H9 (cell line): ENCODE results near the gene VPS51. TPM values are rescaled to one million over a fixed set of nuclear protein-coding genes. Genes with fewer than 3 reads are reported as not detected.

ENCODE experiments used
- DNase-seq: peaks from one replicate; pipeline ENCODE4 v3.0.0-alpha.2; 2017
- H2AFZ ChIP-seq: one replicate; pipeline ENCODE4 v1.6.1; 2013; ENCODE audit warnings: mild to moderate bottlenecking, low read length, control low read depth, moderate library complexity
- H2AK5ac ChIP-seq: 2 replicates; pipeline ENCODE4 v1.6.1; 2013; ENCODE audit warnings: low read length, control low read depth, mixed read lengths; ENCODE audit not compliant: insufficient read length
- H2BK120ac ChIP-seq: one replicate; pipeline ENCODE4 v1.6.1; 2013; ENCODE audit warnings: low read depth, mild to moderate bottlenecking, low read length, control low read depth, inconsistent platforms; ENCODE audit not compliant: poor library complexity, severe bottlenecking
- H2BK12ac ChIP-seq: 2 replicates; pipeline ENCODE4 v1.6.1; 2013; ENCODE audit warnings: low read length, control low read depth, mixed read lengths, low read depth; ENCODE audit not compliant: insufficient read length
- H2BK15ac ChIP-seq: 2 replicates; pipeline ENCODE4 v1.6.1; 2013; ENCODE audit warnings: low read depth, low read length, control low read depth
- H2BK20ac ChIP-seq: one replicate; pipeline ENCODE4 v1.6.1; 2013; ENCODE audit warnings: low read depth, mild to moderate bottlenecking, low read length, control low read depth, inconsistent platforms; ENCODE audit not compliant: poor library complexity, severe bottlenecking
- H2BK5ac ChIP-seq: 2 replicates; pipeline ENCODE4 v1.6.1; 2013; ENCODE audit warnings: low read length, control low read depth, mixed read lengths; ENCODE audit not compliant: insufficient read length
- H3K14ac ChIP-seq: 2 replicates; pipeline ENCODE4 v1.6.1; 2013; ENCODE audit warnings: low read length, control low read depth; ENCODE audit not compliant: insufficient read depth
- H3K18ac ChIP-seq: 2 replicates; pipeline ENCODE4 v1.6.1; 2013; ENCODE audit warnings: low read depth, mild to moderate bottlenecking, mixed read lengths, low read length, control low read depth; ENCODE audit not compliant: insufficient read length
- H3K23ac ChIP-seq: 2 replicates; pipeline ENCODE4 v1.6.1; 2013; ENCODE audit warnings: low read length, control low read depth, mixed read lengths, low read depth; ENCODE audit not compliant: insufficient read length
- H3K23me2 ChIP-seq: 2 replicates; pipeline ENCODE4 v1.6.1; 2013; ENCODE audit warnings: low read depth, mild to moderate bottlenecking, mixed read lengths, low read length, control low read depth; ENCODE audit not compliant: insufficient read length, poor library complexity, severe bottlenecking
- H3K27ac ChIP-seq: 2 replicates; pipeline ENCODE4 v1.5.1; 2013; ENCODE audit warnings: low read length, control low read depth, mixed read lengths, low read depth; ENCODE audit not compliant: insufficient read length
- H3K27me3 ChIP-seq: 2 replicates; pipeline ENCODE4 v1.6.1; 2013; ENCODE audit warnings: low read length, control low read depth, inconsistent platforms; ENCODE audit not compliant: insufficient read depth
- H3K4ac ChIP-seq: 2 replicates; pipeline ENCODE4 v1.6.1; 2013; ENCODE audit warnings: low read depth, mild to moderate bottlenecking, control low read depth, inconsistent platforms, low read length, moderate library complexity
- H3K4me1 ChIP-seq: 2 replicates; pipeline ENCODE4 v1.6.1; 2013; ENCODE audit warnings: low read length, control low read depth, inconsistent platforms; ENCODE audit not compliant: insufficient read depth
- H3K4me2 ChIP-seq: 2 replicates; pipeline ENCODE4 v1.6.1; 2013; ENCODE audit warnings: low read length, control low read depth, mixed read lengths; ENCODE audit not compliant: insufficient read length, insufficient read depth
- H3K56ac ChIP-seq: 2 replicates; pipeline ENCODE4 v1.6.1; 2013; ENCODE audit warnings: low read depth, mild to moderate bottlenecking, mixed read lengths, low read length, control low read depth; ENCODE audit not compliant: insufficient read length
- H3K79me1 ChIP-seq: 2 replicates; pipeline ENCODE4 v1.6.1; 2013; ENCODE audit warnings: low read depth, mild to moderate bottlenecking, moderate library complexity, low read length, control low read depth, inconsistent platforms; ENCODE audit not compliant: insufficient read depth, poor library complexity, severe bottlenecking
- H3K79me2 ChIP-seq: 2 replicates; pipeline ENCODE4 v1.6.1; 2013; ENCODE audit warnings: low read length, control low read depth, inconsistent platforms; ENCODE audit not compliant: insufficient read depth
- H3K9ac ChIP-seq: 2 replicates; pipeline ENCODE4 v1.6.1; 2013; ENCODE audit warnings: low read length, control low read depth, mixed read lengths; ENCODE audit not compliant: insufficient read length; ENCODE audit errors: extremely low read depth
- H3K9me3 ChIP-seq: one replicate; pipeline ENCODE4 v1.6.1; 2013; ENCODE audit warnings: low read depth, low read length, inconsistent platforms; ENCODE audit not compliant: control insufficient read depth
- H3T11ph ChIP-seq: one replicate; pipeline ENCODE4 v1.6.1; 2013; ENCODE audit warnings: mild to moderate bottlenecking, low read length, control low read depth, inconsistent platforms
- H4K20me1 ChIP-seq: one replicate; pipeline ENCODE4 v1.6.1; 2013; ENCODE audit not compliant: control insufficient read depth, insufficient read length, insufficient read depth
- H4K5ac ChIP-seq: 2 replicates; pipeline ENCODE4 v1.6.1; 2013; ENCODE audit warnings: low read depth, mild to moderate bottlenecking, mixed read lengths, low read length, control low read depth; ENCODE audit not compliant: insufficient read length
- H4K8ac ChIP-seq: replicated peaks from 2 replicates; pipeline ENCODE4 v1.6.1; 2013; ENCODE audit warnings: low read length, control low read depth, mixed read lengths, low read depth; ENCODE audit not compliant: insufficient read length
- H4K91ac ChIP-seq: 2 replicates; pipeline ENCODE4 v1.6.1; 2013; ENCODE audit warnings: low read depth, mild to moderate bottlenecking, moderate library complexity, mixed read lengths, low read length, control low read depth; ENCODE audit not compliant: insufficient read length
- H3K27ac Mint-ChIP-seq, 3 experiments: 2 replicates in 2 of 3; 3 replicates in 1 of 3; pipeline ENCODE4 v1.8.0; 2020 to 2021; ENCODE audit warnings: mixed read lengths in 3 of 3, mild to moderate bottlenecking in 1 of 3, moderate library complexity in 1 of 3
- H3K27me3 Mint-ChIP-seq: 2 replicates; pipeline ENCODE4 v1.8.0; 2021; ENCODE audit warnings: low read depth, mild to moderate bottlenecking, moderate library complexity, mixed read lengths
- H3K36me3 Mint-ChIP-seq, 3 experiments: 2 replicates in 2 of 3; 3 replicates in 1 of 3; pipeline ENCODE4 v1.8.0; 2020 to 2021; ENCODE audit warnings: low read depth in 3 of 3, mixed read lengths in 3 of 3; ENCODE audit not compliant: insufficient read depth in 1 of 3
- H3K4me1 Mint-ChIP-seq, 2 experiments: 2 replicates each; pipeline ENCODE4 v1.8.0; 2020; ENCODE audit warnings: mixed read lengths in 2 of 2
- H3K4me3 Mint-ChIP-seq, 2 experiments: 2 replicates in 1 of 2; 3 replicates in 1 of 2; pipeline ENCODE4 v1.8.0; 2020 to 2021; ENCODE audit warnings: mild to moderate bottlenecking in 2 of 2, mixed read lengths in 2 of 2, moderate library complexity in 1 of 2
- H3K9me3 Mint-ChIP-seq, 2 experiments: 2 replicates in 1 of 2; 3 replicates in 1 of 2; pipeline ENCODE4 v1.8.0; 2020; ENCODE audit warnings: mild to moderate bottlenecking in 2 of 2, mixed read lengths in 2 of 2, moderate library complexity in 1 of 2
- WGBS: extraction: QIAGEN DNeasy Blood & Tissue Kit; methylation state at CpG from one replicate; pipeline ENCODE4 v1.1.7; 2013; ENCODE audit warnings: missing lambda C conversion rate, low lambda C conversion rate, mixed read lengths; ENCODE audit not compliant: insufficient read length; ENCODE audit errors: extremely low coverage; 5-methylcytosine and 5-hydroxymethylcytosine counted together
- total RNA-seq: library from RNA; stranded (reverse); gene quantifications from 2 replicates; pipeline ENCODE4 v1.2.1, GENCODE V29; 2021
- TF ChIP-seq, protein P1 (sequence below): fragments of 200-600 bp; sonication (generic); conservative IDR thresholded peaks from 3 replicates; pipeline ENCODE4 v1.8.0; 2021; ENCODE audit warnings: antibody characterized with exemption, mild to moderate bottlenecking

Gene VPS51
- total RNA-seq, 1 experiment from 2014 or later, result 94.7 TPM

DNA sequence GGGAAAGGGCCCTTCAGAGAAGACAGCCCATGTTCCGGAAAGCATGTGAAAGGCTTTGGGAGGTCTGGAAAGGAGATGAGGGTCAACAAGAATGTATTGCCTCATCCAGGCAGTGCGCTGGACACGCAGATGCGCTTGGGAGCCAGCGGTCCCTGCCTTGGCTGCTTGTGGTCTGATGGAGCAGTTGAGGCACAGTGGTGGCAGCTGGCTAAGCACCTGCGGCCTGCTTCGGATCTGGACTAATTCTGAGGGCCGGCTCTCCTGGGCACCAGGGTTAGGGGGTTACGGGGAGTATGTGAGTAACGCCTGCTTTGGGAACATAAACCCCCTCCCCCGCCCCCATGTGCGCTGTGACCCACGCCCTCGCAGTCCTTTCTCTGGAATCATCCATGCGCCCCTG, 11.1 kb downstream of the VPS51 start:
- Histone ChIP-seq H4K8ac (no peak overlapping the region), H4K91ac (no peak overlapping the region), H3K56ac (no peak overlapping the region), H2AFZ (no peak overlapping the region), H3K23me2 (peaks cover 4% of the 10 kb centered on the region), H3K9me3 (no peaks in the 10 kb centered on the region), H3K4ac (no peak overlapping the region), H3K4me2 (no peak overlapping the region), H4K20me1 (no peaks in the 10 kb centered on the region), H3K23ac (no peak overlapping the region), H2BK15ac (no peak overlapping the region), H3K27ac (no peak overlapping the region), H3K4me1 (no peaks in the 10 kb centered on the region), H3K27me3 (no peaks in the 10 kb centered on the region), H4K5ac (no peak overlapping the region), H2BK20ac (no peak overlapping the region), H2BK5ac (no peak overlapping the region), H3T11ph (no peak overlapping the region), H3K79me1 (no peaks in the 10 kb centered on the region), H2BK12ac (no peak overlapping the region), H3K79me2 (no peaks in the 10 kb centered on the region), H2AK5ac (no peak overlapping the region), H2BK120ac (no peak overlapping the region), H3K18ac (no peak overlapping the region), H3K14ac (no peak overlapping the region), H3K9ac (no peak overlapping the region)
- WGBS, result no CpG with 5 or more reads among the region's 15 CpGs
- no peak overlapping the region for H3K4me3 Mint-ChIP-seq
- H3K4me1 Mint-ChIP-seq, result peaks cover 7 to 11% of the 10 kb centered on the region in 2 experiments
- no peaks in the 10 kb centered on the region for H3K9me3 Mint-ChIP-seq
- DNase-seq, result no peak
- peaks cover 0 to 12% (median 5%) of the 10 kb centered on the region in 3 experiments; a peak in 5 of 7 replicates for H3K36me3 Mint-ChIP-seq
- H3K27ac Mint-ChIP-seq, result no peak overlapping the region
- no peaks in the 10 kb centered on the region for H3K27me3 Mint-ChIP-seq
- TF ChIP-seq, protein P1, sequence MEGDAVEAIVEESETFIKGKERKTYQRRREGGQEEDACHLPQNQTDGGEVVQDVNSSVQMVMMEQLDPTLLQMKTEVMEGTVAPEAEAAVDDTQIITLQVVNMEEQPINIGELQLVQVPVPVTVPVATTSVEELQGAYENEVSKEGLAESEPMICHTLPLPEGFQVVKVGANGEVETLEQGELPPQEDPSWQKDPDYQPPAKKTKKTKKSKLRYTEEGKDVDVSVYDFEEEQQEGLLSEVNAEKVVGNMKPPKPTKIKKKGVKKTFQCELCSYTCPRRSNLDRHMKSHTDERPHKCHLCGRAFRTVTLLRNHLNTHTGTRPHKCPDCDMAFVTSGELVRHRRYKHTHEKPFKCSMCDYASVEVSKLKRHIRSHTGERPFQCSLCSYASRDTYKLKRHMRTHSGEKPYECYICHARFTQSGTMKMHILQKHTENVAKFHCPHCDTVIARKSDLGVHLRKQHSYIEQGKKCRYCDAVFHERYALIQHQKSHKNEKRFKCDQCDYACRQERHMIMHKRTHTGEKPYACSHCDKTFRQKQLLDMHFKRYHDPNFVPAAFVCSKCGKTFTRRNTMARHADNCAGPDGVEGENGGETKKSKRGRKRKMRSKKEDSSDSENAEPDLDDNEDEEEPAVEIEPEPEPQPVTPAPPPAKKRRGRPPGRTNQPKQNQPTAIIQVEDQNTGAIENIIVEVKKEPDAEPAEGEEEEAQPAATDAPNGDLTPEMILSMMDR, result no peak
